Upper lobe of left lung (tissue), 6 donors: Measurements from ENCODE around the gene HAPLN2. TPM values are rescaled to one million over a fixed set of nuclear protein-coding genes. Genes with fewer than 3 reads are reported as not detected.
"Not testable (repeated sequence)": the region's sequence is repeated elsewhere in the genome, so short reads cannot be mapped to it uniquely, and the experiment has no call there.

ENCODE experiments used
- ATAC-seq, 2 donors: fragments of 200-7000 bp; cut with Tn5 transposase; one replicate each; pipeline ENCODE4 v1.9.1; 2022; ENCODE audit warnings: mild to moderate bottlenecking in 2 of 2, moderate library complexity in 2 of 2; ENCODE audit not compliant: low FRiP score in 2 of 2
- DNase-seq, 2 donors: peaks; one replicate each; pipeline ENCODE4 v3.0.0-alpha.2; 2019 to 2020
- H3K27ac ChIP-seq, 4 donors: fragments of 200-600 bp; sonication (generic); one replicate each; pipeline ENCODE4 v1.5.1; 2016 to 2019
- H3K27me3 ChIP-seq, 4 donors: fragments of 200-600 bp; sonication (generic); one replicate each; pipeline ENCODE4 v1.5.1; 2017 to 2019
- H3K36me3 ChIP-seq, 4 donors: fragments of 200-600 bp; sonication (generic); one replicate each; pipeline ENCODE4 v1.5.1; 2016 to 2019
- H3K4me1 ChIP-seq, 4 donors: fragments of 200-600 bp; sonication (generic); one replicate each; pipeline ENCODE4 v1.5.1; 2018 to 2019
- H3K4me3 ChIP-seq, 4 donors: fragments of 200-600 bp; sonication (generic); one replicate each; pipeline ENCODE4 v1.5.1; 2017 to 2019; ENCODE audit warnings: mild to moderate bottlenecking in 2 of 4, moderate library complexity in 1 of 4
- H3K9me3 ChIP-seq, 4 donors: fragments of 200-600 bp; sonication (generic); one replicate each; pipeline ENCODE4 v1.5.1; 2018 to 2019
- EP300 ChIP-seq, 4 donors: sonication (generic); formaldehyde crosslinking; IDR thresholded peaks; one replicate each; pipeline ENCODE4 v1.5.1; 2017; ENCODE audit warnings: antibody characterized with exemption in 4 of 4, control low read depth in 2 of 4
- POLR2A ChIP-seq, 4 donors: fragments of 450-650 bp; IDR thresholded peaks; one replicate each; pipeline ENCODE4 v1.5.1; 2016 to 2017; ENCODE audit warnings: antibody characterized with exemption in 4 of 4, mild to moderate bottlenecking in 2 of 4
- POLR2AphosphoS5 ChIP-seq, 2 donors: sonication (generic); formaldehyde crosslinking; IDR thresholded peaks; one replicate each; pipeline ENCODE4 v1.5.1; 2017; ENCODE audit warnings: antibody characterized with exemption in 2 of 2
- WGBS, 2 donors: methylation state at CpG; one replicate each; pipeline ENCODE4 v1.1.5; 2017 to 2018; 5-methylcytosine and 5-hydroxymethylcytosine counted together
- total RNA-seq, 6 donors: library from RNA; depleted of rRNA in 4 of 6; stranded (reverse); fragments of >200 nt in 4 of 6; gene quantifications; one replicate each; pipeline versions ENCODE4 v1.1.0 to v1.2.1, GENCODE V29; 2016 to 2021
- TF ChIP-seq, protein P1 (sequence below), 6 experiments: fragments of 450-650 bp in 4 of 6; fragments of 200-600 bp in 2 of 6; sonication (generic) in 2 of 6; IDR thresholded peaks; one replicate each; pipeline ENCODE4 v1.5.1; 2016 to 2019; ENCODE audit warnings: antibody characterized with exemption in 6 of 6
- donor health status: DM: no; HTN: no; CAD: no; lungs with moderate emphysema.
- donor health status: DM: no; HTN: yes; CAD: no; lungs with severe emphysema.

The HAPLN2 gene
- total RNA-seq, 6 donors from 2014 or later: 0.14 to 5.0 (median 0.37) TPM; not detected in 3

GRCh38 chr1:156626079-156626438, 6.8 kb downstream of the HAPLN2 start:
- Histone ChIP-seq H3K9me3 (no peaks in the 10 kb centered on the region), H3K4me3 (peak overlapping the region in 1 of 4 donors; percentile 51), H3K36me3 (no peaks in the 10 kb centered on the region), H3K4me1 (peaks cover 20 to 26% (median 22%) of the 10 kb centered on the region in 4 donors), H3K27me3 (peaks cover 6 to 37% (median 22%) of the 10 kb centered on the region in 4 donors), H3K27ac (no peak overlapping the region)
- no peak for DNase-seq
- no peak for ATAC-seq
- no peak for TF ChIP-seq POLR2A (IDR thresholded peaks at IDR 0.05)
- no peak for TF ChIP-seq POLR2AphosphoS5 (IDR thresholded peaks at IDR 0.05)
- TF ChIP-seq, protein P1, sequence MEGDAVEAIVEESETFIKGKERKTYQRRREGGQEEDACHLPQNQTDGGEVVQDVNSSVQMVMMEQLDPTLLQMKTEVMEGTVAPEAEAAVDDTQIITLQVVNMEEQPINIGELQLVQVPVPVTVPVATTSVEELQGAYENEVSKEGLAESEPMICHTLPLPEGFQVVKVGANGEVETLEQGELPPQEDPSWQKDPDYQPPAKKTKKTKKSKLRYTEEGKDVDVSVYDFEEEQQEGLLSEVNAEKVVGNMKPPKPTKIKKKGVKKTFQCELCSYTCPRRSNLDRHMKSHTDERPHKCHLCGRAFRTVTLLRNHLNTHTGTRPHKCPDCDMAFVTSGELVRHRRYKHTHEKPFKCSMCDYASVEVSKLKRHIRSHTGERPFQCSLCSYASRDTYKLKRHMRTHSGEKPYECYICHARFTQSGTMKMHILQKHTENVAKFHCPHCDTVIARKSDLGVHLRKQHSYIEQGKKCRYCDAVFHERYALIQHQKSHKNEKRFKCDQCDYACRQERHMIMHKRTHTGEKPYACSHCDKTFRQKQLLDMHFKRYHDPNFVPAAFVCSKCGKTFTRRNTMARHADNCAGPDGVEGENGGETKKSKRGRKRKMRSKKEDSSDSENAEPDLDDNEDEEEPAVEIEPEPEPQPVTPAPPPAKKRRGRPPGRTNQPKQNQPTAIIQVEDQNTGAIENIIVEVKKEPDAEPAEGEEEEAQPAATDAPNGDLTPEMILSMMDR (IDR thresholded peaks at IDR 0.05): no peak
- no peak for TF ChIP-seq EP300 (IDR thresholded peaks at IDR 0.05)
- 37 to 38% methylated on average over 4 of the region's 4 CpGs for WGBS, 2 donors

DNA sequence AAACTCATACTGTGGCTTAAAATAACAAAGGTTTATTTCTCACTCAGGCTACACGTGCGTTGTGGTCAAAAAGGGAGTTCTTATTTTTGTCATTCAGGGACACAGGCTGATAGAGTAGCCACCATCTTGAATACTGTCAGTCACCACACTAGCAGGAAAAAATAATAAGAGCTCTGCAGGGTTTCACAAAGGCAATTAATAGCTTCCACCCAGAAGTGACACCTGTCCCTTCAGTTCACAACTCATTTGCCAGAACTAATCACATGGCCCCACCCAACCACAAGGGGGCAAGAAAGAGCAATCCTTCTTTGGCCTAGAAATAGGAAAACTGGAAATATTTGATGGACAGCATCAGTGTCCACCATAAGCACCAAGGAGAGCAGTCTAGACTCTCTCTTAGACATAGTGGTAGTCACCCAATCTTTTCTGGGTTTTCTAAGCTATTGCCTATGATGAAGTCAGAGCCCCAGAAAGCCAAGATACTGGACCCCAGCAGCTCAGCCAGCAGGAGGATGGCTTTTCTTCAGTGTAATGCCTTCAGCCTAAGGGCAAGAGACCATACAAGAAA, 8.2 kb downstream of the HAPLN2 start:
- TF ChIP-seq, protein P1 (IDR thresholded peaks at IDR 0.05): peak; percentile 39 to 66 (median 54)
- TF ChIP-seq POLR2AphosphoS5 (IDR thresholded peaks at IDR 0.05) (no peak), EP300 (IDR thresholded peaks at IDR 0.05) (no peak)
- WGBS, 2 donors: 75 to 82% methylated on average over 2 of the region's 2 CpGs
- H3K27ac ChIP-seq: no peak overlapping the region
- H3K9me3 ChIP-seq: no peaks in the 10 kb centered on the region
- H3K36me3 ChIP-seq: no peaks in the 10 kb centered on the region
- ATAC-seq: peak in 1 of 2 donors; percentile 17
- H3K4me3 ChIP-seq: no peak overlapping the region
- H3K27me3 ChIP-seq: peaks cover 6 to 37% (median 22%) of the 10 kb centered on the region in 4 donors
- peaks cover 20 to 26% (median 22%) of the 10 kb centered on the region in 4 donors for H3K4me1 ChIP-seq
- DNase-seq: peak in 1 of 2 donors; percentile 27

GRCh38 chr1:156629823-156630449, 10.7 kb downstream of the HAPLN2 start:
- Histone ChIP-seq H3K9me3 (no peaks in the 10 kb centered on the region), H3K36me3 (no peaks in the 10 kb centered on the region), H3K27me3 (peaks cover 2 to 23% (median 10%) of the 10 kb centered on the region in 4 donors), H3K4me1 (peaks cover 8 to 12% (median 10%) of the 10 kb centered on the region in 4 donors), H3K4me3 (no peak overlapping the region), H3K27ac (no peak overlapping the region)
- ATAC-seq (no peak), DNase-seq (no peak)
- TF ChIP-seq POLR2AphosphoS5 (IDR thresholded peaks at IDR 0.05) (no peak), POLR2A (IDR thresholded peaks at IDR 0.05) (no peak), EP300 (IDR thresholded peaks at IDR 0.05) (no peak)
- TF ChIP-seq, protein P1 (IDR thresholded peaks at IDR 0.05): no peak
- WGBS, 2 donors: 67 to 70% methylated on average over 8 of the region's 8 CpGs

DNA sequence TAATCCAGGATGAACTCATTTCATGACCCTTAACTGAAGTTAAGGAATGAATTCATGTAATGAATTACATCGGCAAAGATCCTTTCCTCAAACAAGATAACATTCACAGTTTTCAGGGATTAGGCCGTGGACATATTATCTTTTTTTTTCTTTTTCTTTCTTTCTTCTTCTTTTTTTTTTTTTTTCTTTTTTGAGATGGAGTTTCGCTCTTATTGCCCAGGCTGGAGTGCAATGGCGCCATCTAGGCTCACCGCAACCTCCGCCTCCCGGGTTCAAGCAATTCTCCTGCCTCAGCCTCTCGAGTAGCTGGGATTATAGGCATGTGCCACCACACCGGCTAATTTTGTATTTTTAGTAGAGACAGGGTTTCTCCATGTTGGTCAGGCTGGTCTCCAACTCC, 11.9 kb downstream of the HAPLN2 start:
- not testable (repeated sequence) for ATAC-seq, H3K36me3 ChIP-seq, H3K9me3 ChIP-seq, H3K27ac ChIP-seq, H3K4me1 ChIP-seq, H3K4me3 ChIP-seq, DNase-seq
- peaks cover 0 to 12% (median 1%) of the 10 kb centered on the region in 4 donors for H3K27me3 ChIP-seq
- 57 to 71% methylated on average over 9 of the region's 9 CpGs for WGBS, 2 donors

DNA sequence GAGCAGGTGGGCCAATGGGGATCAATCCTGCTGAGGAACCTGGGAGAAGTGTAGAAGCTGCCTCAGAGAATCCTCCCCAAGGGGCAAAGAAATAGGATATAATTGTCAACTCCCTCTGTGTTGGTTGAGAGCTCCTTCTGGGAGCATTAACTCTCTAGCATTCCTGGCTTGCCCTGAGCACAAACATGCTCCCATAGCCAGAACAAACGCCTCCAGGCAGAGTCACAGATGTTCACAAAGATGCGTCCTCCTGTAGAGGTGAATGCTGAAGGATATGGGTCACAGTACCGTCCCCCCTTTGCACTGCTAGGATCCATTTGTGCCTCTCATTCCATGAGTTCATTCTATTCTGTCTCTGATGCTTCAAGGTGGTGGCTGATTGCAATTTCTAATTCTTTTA, 13.1 kb downstream of the HAPLN2 start:
- no peak overlapping the region for H3K4me3 ChIP-seq
- peaks cover 0 to 3% (median under 1%) of the 10 kb centered on the region in 4 donors for H3K27me3 ChIP-seq
- no peak for ATAC-seq

More for the DNA sequence above, 13.1 kb downstream of the HAPLN2 start:
- 52 to 62% methylated on average over 3 of the region's 3 CpGs for WGBS, 2 donors
- no peak for TF ChIP-seq POLR2A (IDR thresholded peaks at IDR 0.05)
- DNase-seq: no peak
- H3K9me3 ChIP-seq: no peaks in the 10 kb centered on the region
- H3K36me3 ChIP-seq: no peaks in the 10 kb centered on the region
- H3K27ac ChIP-seq: no peak overlapping the region
- no peaks in the 10 kb centered on the region for H3K4me1 ChIP-seq
